ENCODE results near the gene NSMCE1.

NSMCE1 gene

DNA sequence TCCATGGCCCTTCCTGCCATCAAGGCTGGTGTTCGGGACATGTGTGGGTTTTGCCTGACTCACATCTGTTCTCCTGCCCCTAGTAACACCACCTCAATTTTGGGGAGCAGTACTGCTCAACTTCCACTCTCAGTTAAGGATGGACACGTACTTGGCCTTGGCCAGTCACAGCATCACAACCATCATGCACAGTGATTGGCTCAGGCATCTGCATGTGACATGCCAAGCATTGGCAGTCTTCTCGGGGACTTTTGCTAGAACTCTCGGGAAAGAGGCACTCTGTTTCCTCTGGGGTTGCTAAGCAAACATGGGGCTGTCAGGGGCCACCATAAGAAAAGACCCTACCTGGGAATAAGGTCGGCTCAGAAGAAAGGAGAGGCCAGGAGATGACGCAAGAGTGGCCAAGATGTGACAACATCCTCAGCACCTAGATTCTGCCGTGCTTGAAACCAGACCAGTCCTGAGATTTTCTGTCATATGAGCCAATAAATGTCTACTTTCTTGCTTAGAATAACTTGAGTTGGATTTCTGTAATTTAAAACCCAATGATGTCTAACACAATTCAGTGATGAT lies 77.1 kb downstream of the NSMCE1 start:
- Histone ChIP-seq H3K36me3 (ENCODE audit: insufficient read depth, low read depth, low read length) (no peaks in the 10 kb centered on the region), H3K27me3 (ENCODE audit: insufficient read depth, low read length) (no peaks in the 10 kb centered on the region), H3K27ac (ENCODE audit: low read length) (no peak overlapping the region), H3K9me3 (ENCODE audit: insufficient read depth, low read depth, low read length) (no peaks in the 10 kb centered on the region), H3K4me1 (ENCODE audit: insufficient read depth, low read length) (no peaks in the 10 kb centered on the region), H3K4me3 (ENCODE audit: low read length) (no peak overlapping the region), H3K9ac (ENCODE audit: low read depth, low read length) (no peak overlapping the region)

DNA sequence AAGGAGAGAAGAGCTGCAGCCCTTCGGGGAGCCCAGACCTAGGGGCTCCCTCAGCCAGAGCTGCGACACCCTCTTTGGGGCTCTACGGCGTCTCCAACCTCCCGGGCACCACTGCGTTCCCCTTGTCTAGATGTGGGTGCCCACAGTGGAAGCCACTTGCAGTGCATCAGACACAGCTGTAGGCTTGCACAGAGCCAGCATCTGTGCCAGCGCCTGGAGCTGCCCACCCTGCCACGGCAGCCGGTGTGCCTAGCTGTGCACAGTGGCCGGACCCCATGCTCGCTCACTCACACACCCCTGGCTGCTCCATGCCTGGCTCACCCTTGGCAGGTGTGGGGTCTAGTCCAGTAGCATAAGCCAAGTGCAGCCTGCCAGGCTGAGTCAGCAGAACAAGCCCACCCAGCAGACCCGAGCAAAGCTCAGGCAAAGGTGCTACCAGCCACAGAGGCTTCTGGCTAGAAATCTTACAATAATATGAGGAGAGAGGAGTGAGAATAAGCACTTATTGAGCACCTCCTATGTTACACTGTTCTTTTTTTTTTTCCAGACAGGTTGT lies 78.2 kb downstream of the NSMCE1 start:
- no peaks in the 10 kb centered on the region for H3K4me1 ChIP-seq (ENCODE audit: insufficient read depth, low read length)
- H3K27me3 ChIP-seq (ENCODE audit: insufficient read depth, low read length) = no peaks in the 10 kb centered on the region
- no peaks in the 10 kb centered on the region for H3K36me3 ChIP-seq (ENCODE audit: insufficient read depth, low read depth, low read length)
- H3K4me3 ChIP-seq (ENCODE audit: low read length) = no peak overlapping the region
- H3K9me3 ChIP-seq (ENCODE audit: insufficient read depth, low read depth, low read length) = no peaks in the 10 kb centered on the region
- no peak overlapping the region for H3K27ac ChIP-seq (ENCODE audit: low read length)
- no peak overlapping the region for H3K9ac ChIP-seq (ENCODE audit: low read depth, low read length)

DNA sequence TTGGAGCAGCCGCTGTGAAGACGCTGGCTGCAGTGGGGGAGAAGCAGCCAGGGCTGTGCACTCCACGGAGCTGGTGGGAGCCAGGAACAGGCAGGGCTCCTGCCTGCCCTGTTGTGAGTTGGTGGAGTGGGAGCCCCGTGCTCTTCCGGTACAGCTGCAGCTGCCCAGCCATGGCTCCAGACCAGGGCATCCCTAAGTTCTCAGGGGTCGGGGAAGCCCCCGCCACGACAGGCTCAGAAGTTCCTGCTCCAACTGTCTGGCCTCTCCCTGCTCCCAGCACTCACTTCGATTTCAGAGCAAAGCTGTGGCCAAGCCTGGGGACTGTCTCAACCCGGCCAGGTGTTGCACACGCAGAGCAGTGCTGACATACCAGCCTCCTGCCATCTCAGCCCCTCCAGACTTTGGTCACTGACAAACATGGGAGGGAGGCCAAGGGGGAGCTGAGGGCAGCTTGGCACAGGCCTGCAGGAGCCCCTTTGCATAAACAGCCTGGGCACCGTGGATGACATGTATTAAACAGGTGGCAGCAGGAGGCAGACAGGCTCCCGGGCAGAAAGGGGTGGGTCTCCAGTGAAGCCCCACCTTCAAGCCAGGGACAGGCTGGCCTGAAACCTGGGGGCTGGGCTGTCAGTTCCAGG lies 79.1 kb downstream of the NSMCE1 start:
- Histone ChIP-seq H3K4me3 (ENCODE audit: low read length) (no peak overlapping the region), H3K36me3 (ENCODE audit: insufficient read depth, low read depth, low read length) (no peaks in the 10 kb centered on the region), H3K27me3 (ENCODE audit: insufficient read depth, low read length) (no peaks in the 10 kb centered on the region), H3K27ac (ENCODE audit: low read length) (no peak overlapping the region), H3K9me3 (ENCODE audit: insufficient read depth, low read depth, low read length) (no peaks in the 10 kb centered on the region), H3K9ac (ENCODE audit: low read depth, low read length) (no peak overlapping the region), H3K4me1 (ENCODE audit: insufficient read depth, low read length) (no peaks in the 10 kb centered on the region)

DNA sequence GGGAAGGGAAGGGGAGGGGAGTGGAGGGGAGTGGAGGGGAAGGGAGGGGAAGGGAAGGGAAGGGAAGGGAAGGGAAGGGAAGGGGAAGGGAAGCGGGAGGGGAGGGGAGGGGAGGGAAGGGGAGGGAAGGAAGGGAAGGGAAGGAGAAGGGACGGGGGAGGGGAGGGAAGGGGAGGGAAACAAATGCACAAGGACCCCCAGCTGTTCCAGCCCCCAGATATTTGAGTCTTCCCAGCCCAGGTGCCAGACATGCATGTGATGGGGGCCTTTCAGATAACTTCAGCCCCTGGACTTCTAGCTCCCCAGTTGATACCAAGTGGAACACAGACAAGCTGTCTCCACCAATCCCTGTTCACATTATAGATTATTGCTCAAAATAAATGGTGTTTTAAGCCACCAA lies 79.9 kb downstream of the NSMCE1 start:
- Histone ChIP-seq H3K9me3 (ENCODE audit: insufficient read depth, low read depth, low read length) (no peaks in the 10 kb centered on the region), H3K27ac (ENCODE audit: low read length) (no peak overlapping the region), H3K27me3 (ENCODE audit: insufficient read depth, low read length) (no peaks in the 10 kb centered on the region), H3K36me3 (ENCODE audit: insufficient read depth, low read depth, low read length) (no peaks in the 10 kb centered on the region), H3K4me3 (ENCODE audit: low read length) (no peak overlapping the region), H3K9ac (ENCODE audit: low read depth, low read length) (no peak overlapping the region), H3K4me1 (ENCODE audit: insufficient read depth, low read length) (no peaks in the 10 kb centered on the region)

DNA sequence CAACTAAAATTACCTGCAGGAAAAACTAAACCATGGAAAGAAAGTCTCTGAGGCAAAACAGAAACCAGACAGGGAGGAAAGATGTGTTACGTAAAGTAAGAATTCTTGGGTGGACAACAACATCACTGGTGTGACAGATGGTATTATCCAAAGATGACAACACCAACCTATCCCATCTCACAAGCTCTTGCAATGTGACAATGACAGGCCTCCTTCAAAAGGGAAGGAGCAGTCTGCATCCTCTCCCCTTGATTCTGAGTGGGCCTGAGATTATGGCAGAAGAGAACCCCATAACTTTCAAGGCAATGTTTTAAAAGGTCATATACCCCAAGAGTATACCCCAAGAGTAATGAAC lies 82.8 kb downstream of the NSMCE1 start:
- Histone ChIP-seq H3K9ac (ENCODE audit: low read depth, low read length) (no peak overlapping the region), H3K9me3 (ENCODE audit: insufficient read depth, low read depth, low read length) (no peaks in the 10 kb centered on the region), H3K27ac (ENCODE audit: low read length) (no peak overlapping the region), H3K4me1 (ENCODE audit: insufficient read depth, low read length) (no peaks in the 10 kb centered on the region), H3K36me3 (ENCODE audit: insufficient read depth, low read depth, low read length) (no peaks in the 10 kb centered on the region), H3K27me3 (ENCODE audit: insufficient read depth, low read length) (no peaks in the 10 kb centered on the region), H3K4me3 (ENCODE audit: low read length) (no peak overlapping the region)

DNA sequence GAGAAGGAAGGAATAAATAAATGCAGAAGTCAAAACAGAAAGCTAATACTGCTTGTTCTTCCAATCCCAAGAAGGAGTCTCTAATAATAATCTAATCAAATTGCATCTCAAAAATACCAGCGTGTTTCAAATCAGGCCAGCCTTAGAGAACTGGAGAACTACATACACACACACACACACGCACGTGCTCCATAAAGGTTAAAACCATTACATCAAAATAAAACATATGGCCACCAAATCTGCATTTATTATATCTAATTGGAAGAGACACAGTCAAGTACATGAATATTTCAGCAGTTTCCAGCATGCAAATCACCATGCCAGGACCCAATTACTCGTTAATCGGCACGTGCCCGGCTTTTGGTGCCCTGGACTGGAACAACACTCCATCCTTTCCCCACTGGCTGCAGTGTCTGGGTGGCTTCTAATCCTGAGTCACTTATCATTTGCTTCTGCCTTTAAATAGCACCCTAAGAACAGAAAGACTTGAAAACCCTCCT lies 85.6 kb downstream of the NSMCE1 start:
- Histone ChIP-seq H3K36me3 (ENCODE audit: insufficient read depth, low read depth, low read length) (no peaks in the 10 kb centered on the region), H3K9ac (ENCODE audit: low read depth, low read length) (no peak overlapping the region), H3K27ac (ENCODE audit: low read length) (no peak overlapping the region), H3K4me3 (ENCODE audit: low read length) (no peak overlapping the region), H3K4me1 (ENCODE audit: insufficient read depth, low read length) (no peaks in the 10 kb centered on the region; the same call in 1 of the 2 replicates), H3K27me3 (ENCODE audit: insufficient read depth, low read length) (no peaks in the 10 kb centered on the region), H3K9me3 (ENCODE audit: insufficient read depth, low read depth, low read length) (no peaks in the 10 kb centered on the region)

DNA sequence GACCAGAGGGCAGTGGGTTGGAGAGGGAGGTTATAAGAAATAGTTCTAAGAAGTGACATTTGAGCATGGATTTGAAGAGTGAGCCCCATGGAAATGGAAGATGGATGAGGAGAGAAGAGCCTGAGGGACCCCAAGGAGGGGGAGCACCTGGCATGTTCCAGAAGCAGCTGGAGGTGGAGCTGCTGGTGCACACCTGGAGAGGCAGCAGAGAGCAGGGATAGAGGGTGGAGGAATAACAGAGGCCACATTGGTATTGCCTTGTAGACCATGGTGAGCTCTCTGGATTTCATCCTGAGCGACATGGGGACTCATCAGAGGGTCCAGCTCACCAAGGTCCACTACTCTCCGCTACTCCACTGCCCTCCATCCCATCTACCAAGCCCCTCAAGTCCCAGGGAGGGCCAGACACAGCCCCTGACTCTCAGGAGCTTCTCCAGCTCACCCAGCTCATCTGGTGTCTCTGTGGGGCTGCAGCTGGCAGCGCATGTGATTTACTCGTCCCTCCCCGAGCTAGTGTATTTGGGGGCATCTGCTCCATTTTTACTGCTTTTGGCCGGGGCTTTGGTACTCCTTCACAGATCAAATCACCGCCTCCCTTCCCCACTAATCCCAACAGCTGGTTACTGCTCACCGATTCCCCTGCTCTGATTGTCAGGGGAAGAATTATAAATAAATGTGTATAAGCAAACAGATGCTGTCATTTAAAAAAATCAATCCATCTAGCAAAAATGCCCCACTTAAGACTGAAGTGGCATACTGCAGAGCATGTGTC lies 87.4 kb downstream of the NSMCE1 start:
- no peak overlapping the region for H3K4me3 ChIP-seq (ENCODE audit: low read length)
- H3K27ac ChIP-seq (ENCODE audit: low read length) = no peak overlapping the region
- H3K9me3 ChIP-seq (ENCODE audit: insufficient read depth, low read depth, low read length) = no peaks in the 10 kb centered on the region
- H3K9ac ChIP-seq (ENCODE audit: low read depth, low read length) = no peak overlapping the region
- no peaks in the 10 kb centered on the region; the same call in 1 of the 2 replicates for H3K4me1 ChIP-seq (ENCODE audit: insufficient read depth, low read length)
- no peaks in the 10 kb centered on the region for H3K36me3 ChIP-seq (ENCODE audit: insufficient read depth, low read depth, low read length)
- H3K27me3 ChIP-seq (ENCODE audit: insufficient read depth, low read length) = no peaks in the 10 kb centered on the region

DNA sequence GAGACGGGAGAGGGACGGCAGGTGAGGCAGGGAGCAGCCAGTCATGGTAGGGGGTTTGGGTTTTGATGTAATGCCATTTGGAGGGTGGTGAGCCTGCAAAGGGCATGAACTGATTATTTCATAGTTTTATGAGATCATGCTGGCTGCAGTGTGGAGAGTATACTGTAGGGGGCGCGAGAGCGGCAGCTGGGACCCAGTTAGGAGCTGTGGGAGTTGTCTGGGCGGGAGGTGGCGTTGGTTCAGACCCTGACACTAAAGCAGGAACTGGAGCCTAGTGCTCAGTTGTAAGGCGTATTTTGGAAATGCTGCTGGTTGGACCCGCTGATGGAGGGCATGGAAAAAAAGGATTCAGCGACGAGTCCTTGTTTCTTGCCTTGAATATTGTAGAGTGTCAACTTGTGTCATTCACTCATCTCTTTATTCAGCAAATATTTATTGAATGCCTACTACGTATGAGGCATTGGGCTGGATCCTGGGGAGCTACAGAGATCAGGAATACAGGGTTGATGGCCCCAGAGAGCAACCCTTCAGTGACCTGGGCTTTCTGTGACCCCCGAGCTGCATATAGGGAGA lies 89.0 kb downstream of the NSMCE1 start:
- Histone ChIP-seq H3K9me3 (ENCODE audit: insufficient read depth, low read depth, low read length) (no peaks in the 10 kb centered on the region), H3K36me3 (ENCODE audit: insufficient read depth, low read depth, low read length) (no peaks in the 10 kb centered on the region), H3K27me3 (ENCODE audit: insufficient read depth, low read length) (no peaks in the 10 kb centered on the region), H3K27ac (ENCODE audit: low read length) (no peak overlapping the region), H3K9ac (ENCODE audit: low read depth, low read length) (no peak overlapping the region), H3K4me1 (ENCODE audit: insufficient read depth, low read length) (no peaks in the 10 kb centered on the region; the same call in 1 of the 2 replicates), H3K4me3 (ENCODE audit: low read length) (no peak overlapping the region)

DNA sequence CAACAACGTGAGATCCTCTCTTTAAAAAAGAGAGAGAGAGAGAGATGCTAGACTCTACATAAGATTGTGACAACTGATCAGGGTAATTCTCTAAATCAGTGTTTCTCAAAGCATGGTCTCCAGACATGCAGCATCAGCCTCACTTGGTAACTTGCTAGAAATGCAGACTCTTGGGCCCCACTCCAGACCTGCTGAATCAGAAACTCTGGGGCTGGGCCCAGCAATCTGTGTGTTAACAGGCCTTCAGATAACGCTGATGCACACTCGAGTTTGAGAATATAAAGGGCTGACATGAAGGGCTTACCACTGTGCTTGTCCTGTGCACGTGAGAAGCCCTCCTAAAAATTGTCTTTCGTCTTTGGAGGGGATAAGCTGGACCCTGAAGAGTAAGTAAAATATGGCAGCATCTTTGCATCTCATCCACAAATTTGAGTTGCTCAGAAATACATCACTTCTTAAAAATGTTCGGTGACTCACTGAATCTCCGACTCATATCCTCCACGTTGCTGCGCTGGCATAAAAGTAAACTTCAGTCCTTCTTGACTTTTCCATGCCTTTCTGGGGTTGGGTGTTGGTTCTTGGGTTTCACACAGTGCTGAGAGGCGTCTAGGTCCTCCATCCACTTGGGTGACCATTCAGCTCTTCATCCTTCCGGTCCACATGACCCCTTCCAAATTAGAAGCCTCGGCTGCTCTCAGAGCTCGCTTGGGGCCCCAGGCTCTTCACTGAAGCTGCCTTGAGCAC lies 91.4 kb downstream of the NSMCE1 start:
- Histone ChIP-seq H3K36me3 (ENCODE audit: insufficient read depth, low read depth, low read length) (no peaks in the 10 kb centered on the region), H3K4me3 (ENCODE audit: low read length) (no peak overlapping the region), H3K9me3 (ENCODE audit: insufficient read depth, low read depth, low read length) (no peaks in the 10 kb centered on the region), H3K27ac (ENCODE audit: low read length) (no peak overlapping the region), H3K27me3 (ENCODE audit: insufficient read depth, low read length) (no peaks in the 10 kb centered on the region), H3K4me1 (ENCODE audit: insufficient read depth, low read length) (no peaks in the 10 kb centered on the region; the same call in 1 of the 2 replicates), H3K9ac (ENCODE audit: low read depth, low read length) (no peak overlapping the region)

DNA sequence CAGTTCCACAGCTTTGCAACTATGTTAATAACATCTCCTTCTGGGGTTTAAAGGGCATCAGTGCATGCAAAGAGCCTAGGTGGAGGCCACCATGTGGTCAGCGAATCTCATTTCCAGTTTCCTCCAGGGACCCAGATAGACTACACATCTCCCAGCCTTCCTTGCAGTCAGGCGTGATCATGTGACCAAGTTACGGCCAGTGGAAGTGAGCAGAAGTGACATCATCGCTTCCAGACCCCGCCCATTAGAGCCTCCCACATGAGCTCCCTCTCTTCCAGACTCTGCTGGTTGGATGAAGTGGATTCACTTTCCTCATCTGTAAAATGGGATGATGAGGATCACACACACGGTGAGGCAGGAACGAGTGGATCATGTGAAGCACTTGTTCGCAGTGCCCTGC lies 92.7 kb downstream of the NSMCE1 start:
- Histone ChIP-seq H3K27ac (ENCODE audit: low read length) (no peak overlapping the region), H3K36me3 (ENCODE audit: insufficient read depth, low read depth, low read length) (no peaks in the 10 kb centered on the region), H3K9me3 (ENCODE audit: insufficient read depth, low read depth, low read length) (no peaks in the 10 kb centered on the region), H3K27me3 (ENCODE audit: insufficient read depth, low read length) (no peaks in the 10 kb centered on the region), H3K9ac (ENCODE audit: low read depth, low read length) (no peak overlapping the region), H3K4me1 (ENCODE audit: insufficient read depth, low read length) (no peaks in the 10 kb centered on the region; the same call in 1 of the 2 replicates), H3K4me3 (ENCODE audit: low read length) (no peak overlapping the region)

Data from iPS-20b (cell line).